SU-DHL-6 (cell line): ENCODE measurements around the gene DMRT3.

Experiments used
- H2AFZ ChIP-seq: fragments of 200-600 bp; sonication (generic); 2 replicates; pipeline ENCODE4 v1.6.1; 2014; ENCODE audit warnings: low read depth, mild to moderate bottlenecking, moderate library complexity, mixed read lengths, antibody characterized with exemption, low read length; ENCODE audit not compliant: severe bottlenecking
- H3F3A ChIP-seq: fragments of 200-600 bp; shearing (Covaris generic); 2 replicates; pipeline ENCODE4 v1.6.0; 2016; ENCODE audit warnings: antibody characterized with exemption, mild to moderate bottlenecking; ENCODE audit not compliant: insufficient read depth
- H3K27ac ChIP-seq: fragments of 200-600 bp; sonication (generic); 2 replicates; pipeline ENCODE4 v1.5.1; 2016; ENCODE audit warnings: low read depth, mild to moderate bottlenecking, low read length, moderate library complexity, mixed read lengths
- H3K27me3 ChIP-seq: fragments of 200-600 bp; sonication (generic), shearing (Covaris generic); 2 replicates; pipeline ENCODE4 v1.6.0; 2014; ENCODE audit warnings: mild to moderate bottlenecking, low read length
- H3K36me3 ChIP-seq: fragments of 200-600 bp; sonication (generic); 2 replicates; pipeline ENCODE4 v1.6.1; 2014; ENCODE audit warnings: mild to moderate bottlenecking, low read length, mixed read lengths
- H3K4me2 ChIP-seq: fragments of 300-600, 200-600 bp; shearing (Covaris generic), sonication (generic); 2 replicates; pipeline ENCODE4 v1.6.0; 2014; ENCODE audit warnings: low read length, low read depth, mild to moderate bottlenecking; ENCODE audit not compliant: poor library complexity, severe bottlenecking
- H3K4me3 ChIP-seq: fragments of 200-600 bp; sonication (generic); 2 replicates; pipeline ENCODE4 v1.5.1; 2014; ENCODE audit warnings: antibody characterized with exemption, low read length, mild to moderate bottlenecking, mixed read lengths; ENCODE audit not compliant: insufficient read depth, poor library complexity, severe bottlenecking
- H3K79me2 ChIP-seq: fragments of 200-600 bp; sonication (generic); 2 replicates; pipeline ENCODE4 v1.6.1; 2014; ENCODE audit warnings: mild to moderate bottlenecking, low read length, moderate library complexity; ENCODE audit not compliant: insufficient read depth
- H3K9ac ChIP-seq: fragments of 200-600 bp; sonication (generic); 2 replicates; pipeline ENCODE4 v1.7.0; 2014; ENCODE audit warnings: mild to moderate bottlenecking, low read length
- H3K9me2 ChIP-seq: fragments of 200-600 bp; sonication (generic); replicated peaks from 2 replicates; pipeline ENCODE4 v1.6.1; 2014; ENCODE audit warnings: low read length; ENCODE audit not compliant: insufficient read depth
- H3K9me3 ChIP-seq: fragments of 200-600 bp; sonication (generic); 2 replicates; pipeline ENCODE4 v1.6.1; 2014; ENCODE audit warnings: low read length, mixed read lengths; ENCODE audit not compliant: insufficient read depth
- H4K20me1 ChIP-seq: fragments of 200-600 bp; sonication (generic); 2 replicates; pipeline ENCODE4 v1.6.1; 2014; ENCODE audit warnings: low read depth, mild to moderate bottlenecking, antibody characterized with exemption, low read length, moderate library complexity, mixed read lengths
- EZH2phosphoT487 ChIP-seq: fragments of 200-600 bp; sonication (generic), shearing (Covaris generic); conservative IDR thresholded peaks from 2 replicates; pipeline ENCODE4 v1.6.1; 2018; ENCODE audit warnings: mild to moderate bottlenecking, antibody characterized with exemption, low read length, moderate library complexity, mixed read lengths
- TF ChIP-seq, protein P1 (sequence below): fragments of 200-600 bp; sonication (generic); IDR thresholded peaks from one replicate; pipeline ENCODE4 v1.5.1; 2017; ENCODE audit warnings: antibody characterized with exemption, mild to moderate bottlenecking, low read length, moderate library complexity; ENCODE audit not compliant: insufficient read depth, poor library complexity, severe bottlenecking

DMRT3 gene

DNA sequence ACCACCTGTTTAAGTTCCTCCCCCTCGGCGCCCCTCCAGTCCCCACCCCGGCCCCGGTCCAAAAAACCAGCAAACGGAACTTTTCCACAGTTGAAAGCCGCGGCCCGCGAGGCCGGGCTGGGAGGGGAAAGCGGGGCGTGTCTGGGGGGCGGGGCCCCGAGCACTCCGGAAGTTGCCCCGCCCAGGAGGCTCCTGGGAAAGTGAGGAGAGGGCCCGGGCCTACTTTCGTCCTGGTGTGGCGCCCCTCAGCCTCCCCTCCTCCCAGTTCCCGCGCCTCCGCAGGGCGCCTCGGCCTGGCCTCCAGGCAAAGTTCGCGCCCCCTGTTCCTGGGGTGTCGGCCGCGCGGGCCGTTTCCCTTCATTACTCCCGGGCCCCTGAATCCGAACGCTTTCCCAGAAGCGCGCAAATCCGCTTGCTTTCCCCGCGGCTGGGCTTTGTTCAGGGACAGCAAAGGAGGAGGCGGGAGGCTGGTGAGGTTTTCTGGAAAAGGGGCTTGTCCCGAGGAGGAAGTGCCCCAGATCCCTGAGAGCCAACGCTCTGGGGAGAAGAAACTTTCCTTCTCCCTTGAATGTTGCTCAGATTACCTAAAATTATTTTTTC lies 4.5 kb upstream of the DMRT3 start:
- no peak overlapping the region for H3K27ac ChIP-seq
- no peak overlapping the region for H3K4me3 ChIP-seq
- no peaks in the 10 kb centered on the region for H3K36me3 ChIP-seq
- TF ChIP-seq EZH2phosphoT487 = no peak
- no peaks in the 10 kb centered on the region for H3K79me2 ChIP-seq
- H4K20me1 ChIP-seq = no peaks in the 10 kb centered on the region
- H3K9me2 ChIP-seq = no peaks in the 10 kb centered on the region
- H3K9ac ChIP-seq = no peak overlapping the region
- H3K4me2 ChIP-seq = no peak overlapping the region
- H3K9me3 ChIP-seq = no peaks in the 10 kb centered on the region
- no peaks in the 10 kb centered on the region for H3F3A ChIP-seq
- no peak overlapping the region for H2AFZ ChIP-seq
- no peaks in the 10 kb centered on the region for H3K27me3 ChIP-seq

GRCh38 chr9:972501-973294 lies 3.8 kb upstream of the DMRT3 start:
- no peak overlapping the region for H2AFZ ChIP-seq
- no peaks in the 10 kb centered on the region for H3F3A ChIP-seq
- H3K79me2 ChIP-seq = no peaks in the 10 kb centered on the region
- no peaks in the 10 kb centered on the region for H3K27me3 ChIP-seq
- no peak overlapping the region for H3K4me3 ChIP-seq
- H3K9ac ChIP-seq = no peak overlapping the region
- TF ChIP-seq, protein P1, sequence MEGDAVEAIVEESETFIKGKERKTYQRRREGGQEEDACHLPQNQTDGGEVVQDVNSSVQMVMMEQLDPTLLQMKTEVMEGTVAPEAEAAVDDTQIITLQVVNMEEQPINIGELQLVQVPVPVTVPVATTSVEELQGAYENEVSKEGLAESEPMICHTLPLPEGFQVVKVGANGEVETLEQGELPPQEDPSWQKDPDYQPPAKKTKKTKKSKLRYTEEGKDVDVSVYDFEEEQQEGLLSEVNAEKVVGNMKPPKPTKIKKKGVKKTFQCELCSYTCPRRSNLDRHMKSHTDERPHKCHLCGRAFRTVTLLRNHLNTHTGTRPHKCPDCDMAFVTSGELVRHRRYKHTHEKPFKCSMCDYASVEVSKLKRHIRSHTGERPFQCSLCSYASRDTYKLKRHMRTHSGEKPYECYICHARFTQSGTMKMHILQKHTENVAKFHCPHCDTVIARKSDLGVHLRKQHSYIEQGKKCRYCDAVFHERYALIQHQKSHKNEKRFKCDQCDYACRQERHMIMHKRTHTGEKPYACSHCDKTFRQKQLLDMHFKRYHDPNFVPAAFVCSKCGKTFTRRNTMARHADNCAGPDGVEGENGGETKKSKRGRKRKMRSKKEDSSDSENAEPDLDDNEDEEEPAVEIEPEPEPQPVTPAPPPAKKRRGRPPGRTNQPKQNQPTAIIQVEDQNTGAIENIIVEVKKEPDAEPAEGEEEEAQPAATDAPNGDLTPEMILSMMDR = no peak
- no peak for TF ChIP-seq EZH2phosphoT487
- H3K36me3 ChIP-seq = no peaks in the 10 kb centered on the region
- no peak overlapping the region for H3K4me2 ChIP-seq
- H3K27ac ChIP-seq = no peak overlapping the region
- no peaks in the 10 kb centered on the region for H3K9me3 ChIP-seq
- no peaks in the 10 kb centered on the region for H4K20me1 ChIP-seq
- H3K9me2 ChIP-seq = no peaks in the 10 kb centered on the region

GRCh38 chr9:973295-973834 lies 3.1 kb upstream of the DMRT3 start:
- Histone ChIP-seq H3F3A (no peaks in the 10 kb centered on the region), H3K4me2 (no peak overlapping the region), H3K79me2 (no peaks in the 10 kb centered on the region), H4K20me1 (no peaks in the 10 kb centered on the region), H3K9me3 (no peaks in the 10 kb centered on the region), H3K9me2 (no peaks in the 10 kb centered on the region), H3K4me3 (no peak overlapping the region), H3K36me3 (no peaks in the 10 kb centered on the region), H3K9ac (no peak overlapping the region), H3K27me3 (no peaks in the 10 kb centered on the region), H2AFZ (no peak overlapping the region), H3K27ac (no peak overlapping the region)
- TF ChIP-seq EZH2phosphoT487 = no peak
- TF ChIP-seq, protein P1 = no peak
